GM21825 (cell line): ENCODE measurements around the gene OR5AU1.
"Not testable (repeated sequence)": the region's sequence is repeated elsewhere in the genome, so short reads cannot be mapped to it uniquely, and the experiment has no call there.

Experiments
- ATAC-seq: cut with Tn5 transposase; IDR thresholded peaks from one replicate; pipeline ENCODE4 v1.9.1; 2021; ENCODE audit warnings: mild to moderate bottlenecking, moderate library complexity; ENCODE audit not compliant: unreplicated experiment

OR5AU1 gene

GRCh38 chr14:21182166-21182565 is 26.3 kb upstream of the OR5AU1 start:
- no peak for ATAC-seq

GRCh38 chr14:21171128-21171527 is 15.3 kb upstream of the OR5AU1 start:
- ATAC-seq: no peak

- ATAC-seq: no peak
These were observed 13.7 kb upstream of the OR5AU1 start for GRCh38 chr14:21169573-21169972.

GRCh38 chr14:21168055-21168454 is 12.2 kb upstream of the OR5AU1 start:
- ATAC-seq: no peak

GRCh38 chr14:21165670-21166069 is 9.8 kb upstream of the OR5AU1 start:
- not testable (repeated sequence) for ATAC-seq

- not testable (repeated sequence) for ATAC-seq
These were observed 9.2 kb upstream of the OR5AU1 start for GRCh38 chr14:21165002-21165605.

GRCh38 chr14:21163871-21164291 is 8.0 kb upstream of the OR5AU1 start:
- no peak for ATAC-seq

- no peak for ATAC-seq
These were observed 6.2 kb upstream of the OR5AU1 start for GRCh38 chr14:21162081-21162480.

GRCh38 chr14:21160061-21160610 is 4.3 kb upstream of the OR5AU1 start:
- ATAC-seq: no peak

- not testable (repeated sequence) for ATAC-seq
These were observed 2.3 kb upstream of the OR5AU1 start for GRCh38 chr14:21158175-21158574.

GRCh38 chr14:21149641-21150367 is 6.1 kb downstream of the OR5AU1 start:
- ATAC-seq: no peak

GRCh38 chr14:21145437-21145836 is 10.4 kb downstream of the OR5AU1 start:
- no peak for ATAC-seq

- no peak for ATAC-seq
These were observed 13.5 kb downstream of the OR5AU1 start for GRCh38 chr14:21142357-21142756.

- no peak for ATAC-seq
These were observed 19.8 kb downstream of the OR5AU1 start for GRCh38 chr14:21136024-21136423.

- no peak for ATAC-seq
These were observed 22.0 kb downstream of the OR5AU1 start for GRCh38 chr14:21133901-21134300.

GRCh38 chr14:21123429-21123828 is 32.4 kb downstream of the OR5AU1 start:
- no peak for ATAC-seq

GRCh38 chr14:21121122-21121521 is 34.7 kb downstream of the OR5AU1 start:
- no peak for ATAC-seq

- ATAC-seq: no peak
These were observed 35.2 kb downstream of the OR5AU1 start for GRCh38 chr14:21120686-21121085.

- no peak for ATAC-seq
These were observed 36.9 kb downstream of the OR5AU1 start for GRCh38 chr14:21118933-21119332.

GRCh38 chr14:21113369-21113768 is 42.5 kb downstream of the OR5AU1 start:
- no peak for ATAC-seq

- ATAC-seq: no peak
These were observed 43.6 kb downstream of the OR5AU1 start for GRCh38 chr14:21112255-21112654.
